Liver (tissue), 9 donors: ENCODE data around the gene UBASH3B. TPM values are rescaled to one million over a fixed set of nuclear protein-coding genes. Genes with fewer than 3 reads are reported as not detected.

Experiments used
- DNase-seq: peaks from one replicate; pipeline ENCODE4 v3.0.0-alpha.2; 2017; ENCODE audit warnings: low spot score
- H3K27ac ChIP-seq, 2 donors: one replicate each; pipeline ENCODE4 v1.7.0; 2013; ENCODE audit warnings: inconsistent platforms in 2 of 2, low read length in 2 of 2, control low read depth in 1 of 2, low read depth in 1 of 2, mild to moderate bottlenecking in 1 of 2
- H3K27me3 ChIP-seq, 4 donors: one replicate each; pipeline versions ENCODE4 v1.6.1 to v1.7.0; 2013; ENCODE audit warnings: low read length in 3 of 4, inconsistent platforms in 1 of 4, mild to moderate bottlenecking in 1 of 4, moderate library complexity in 1 of 4; ENCODE audit not compliant: control insufficient read depth in 4 of 4, insufficient read depth in 4 of 4
- H3K36me3 ChIP-seq, 4 donors: one replicate each; pipeline versions ENCODE4 v1.6.1 to v1.7.0; 2013; ENCODE audit warnings: low read length in 3 of 4, mild to moderate bottlenecking in 3 of 4, low read depth in 1 of 4, moderate library complexity in 1 of 4; ENCODE audit not compliant: control insufficient read depth in 4 of 4, insufficient read depth in 3 of 4
- H3K4me1 ChIP-seq, 4 donors: one replicate each; pipeline versions ENCODE4 v1.6.1 to v1.7.0; 2013; ENCODE audit warnings: low read length in 3 of 4, mild to moderate bottlenecking in 3 of 4, moderate library complexity in 1 of 4; ENCODE audit not compliant: control insufficient read depth in 4 of 4, insufficient read depth in 4 of 4
- H3K4me3 ChIP-seq, 3 donors: one replicate each; pipeline versions ENCODE4 v1.6.1 to v1.7.0; 2013; ENCODE audit warnings: low read length in 3 of 3, control low read depth in 1 of 3, low read depth in 1 of 3, mild to moderate bottlenecking in 1 of 3
- H3K9ac ChIP-seq, 2 donors: one replicate each; pipeline ENCODE4 v1.7.0; 2013; ENCODE audit warnings: low read length in 2 of 2, mild to moderate bottlenecking in 2 of 2, moderate library complexity in 2 of 2, control low read depth in 1 of 2, low read depth in 1 of 2
- H3K9me3 ChIP-seq, 4 donors: one replicate each; pipeline versions ENCODE4 v1.6.1 to v1.7.0; 2013; ENCODE audit warnings: low read length in 3 of 4; ENCODE audit not compliant: control insufficient read depth in 4 of 4
- ATF3 ChIP-seq: IDR thresholded peaks from 2 replicates; pipeline ENCODE4 v1.6.1; 2016; ENCODE audit warnings: antibody characterized with exemption
- CTCF ChIP-seq: fragments of 150-350 bp; IDR thresholded peaks from 2 replicates; pipeline ENCODE4 v1.5.1; 2017; ENCODE audit warnings: improper control_type of control experiment, low read depth, low read length; ENCODE audit not compliant: missing input control
- EGR1 ChIP-seq, 2 donors: IDR thresholded peaks; 2 replicates each; pipeline ENCODE4 v1.6.1; 2016 to 2018; ENCODE audit warnings: antibody characterized with exemption in 2 of 2, low read depth in 2 of 2
- FOXA1 ChIP-seq: IDR thresholded peaks from 2 replicates; pipeline ENCODE4 v1.6.1; 2016; ENCODE audit warnings: antibody characterized with exemption
- FOXA2 ChIP-seq: IDR thresholded peaks from 2 replicates; pipeline ENCODE4 v1.6.1; 2016; ENCODE audit warnings: antibody characterized with exemption
- GABPA ChIP-seq, 2 donors: IDR thresholded peaks in 1 of 2; conservative IDR thresholded peaks in 1 of 2; 2 replicates each; pipeline ENCODE4 v1.6.1; 2016; ENCODE audit warnings: antibody characterized with exemption in 2 of 2, mild to moderate bottlenecking in 1 of 2, moderate library complexity in 1 of 2
- HNF4A ChIP-seq, 2 donors: conservative IDR thresholded peaks; 2 replicates each; pipeline ENCODE4 v1.6.1; 2016; ENCODE audit warnings: antibody characterized with exemption in 2 of 2, mild to moderate bottlenecking in 2 of 2
- HNF4G ChIP-seq: IDR thresholded peaks from 2 replicates; pipeline ENCODE4 v1.6.1; 2016; ENCODE audit warnings: antibody characterized with exemption
- JUND ChIP-seq, 2 donors: IDR thresholded peaks; 2 replicates each; pipeline ENCODE4 v1.6.1; 2016; ENCODE audit warnings: antibody characterized with exemption in 2 of 2
- MAX ChIP-seq: IDR thresholded peaks from 2 replicates; pipeline ENCODE4 v1.6.1; 2016; ENCODE audit warnings: antibody characterized with exemption
- NR2F2 ChIP-seq: IDR thresholded peaks from 2 replicates; pipeline ENCODE4 v1.6.1; 2016; ENCODE audit warnings: antibody characterized with exemption
- RAD21 ChIP-seq, 2 donors: IDR thresholded peaks; 2 replicates each; pipeline ENCODE4 v1.6.1; 2016; ENCODE audit warnings: antibody characterized with exemption in 2 of 2, mild to moderate bottlenecking in 2 of 2
- REST ChIP-seq: IDR thresholded peaks from 2 replicates; pipeline ENCODE4 v1.6.1; 2016; ENCODE audit warnings: antibody characterized with exemption, mild to moderate bottlenecking
- RXRA ChIP-seq, 2 donors: IDR thresholded peaks; 2 replicates each; pipeline ENCODE4 v1.6.1; 2017 to 2018; ENCODE audit warnings: antibody characterized with exemption in 2 of 2, mild to moderate bottlenecking in 1 of 2
- SP1 ChIP-seq: IDR thresholded peaks from 2 replicates; pipeline ENCODE4 v1.6.1; 2018; ENCODE audit warnings: antibody characterized with exemption, mild to moderate bottlenecking
- TAF1 ChIP-seq: conservative IDR thresholded peaks from 2 replicates; pipeline ENCODE4 v1.6.1; 2016; ENCODE audit warnings: antibody characterized with exemption, mild to moderate bottlenecking
- YY1 ChIP-seq: IDR thresholded peaks from 2 replicates; pipeline ENCODE4 v1.6.1; 2016; ENCODE audit warnings: antibody characterized with exemption, mild to moderate bottlenecking
- ZBTB33 ChIP-seq: IDR thresholded peaks from 2 replicates; pipeline ENCODE4 v1.6.1; 2016; ENCODE audit warnings: antibody characterized with exemption
- WGBS: extraction: QIAGEN DNeasy Blood & Tissue Kit; methylation state at CpG from one replicate; pipeline ENCODE4 v1.1.7; 2013; 5-methylcytosine and 5-hydroxymethylcytosine counted together
- polyA plus RNA-seq, 2 donors: library from polyadenylated mRNA; stranded (reverse) in 1 of 2; unstranded in 1 of 2; fragments of 200-250 nt in 1 of 2; fragments of >200 nt in 1 of 2; fragmentation: Nextera tagmentation in 1 of 2; extraction: Ambion mirVana in 1 of 2; gene quantifications; one replicate each; pipeline versions ENCODE4 v1.2.1 to v1.2.3, GENCODE V29; 2013 to 2015
- total RNA-seq, 2 donors: library from RNA; depleted of rRNA; stranded (reverse); fragments of >200 nt; gene quantifications; one replicate each; pipeline ENCODE4 v1.2.3, GENCODE V29; 2014
- donor health status: healthy.
- donor health status: healthy.
- donor health status: healthy.
- donor health status: healthy.
- donor health status: healthy.

UBASH3B gene
- total and polyA plus RNA-seq, 4 donors, result 0.48 to 5.5 (median 2.5) TPM

- H3K27me3 ChIP-seq, result no peaks in the 10 kb centered on the region
- WGBS, result 78% methylated on average over 8 of the region's 8 CpGs
- no peak overlapping the region for H3K4me3 ChIP-seq
- no peaks in the 10 kb centered on the region for H3K36me3 ChIP-seq
- H3K27ac ChIP-seq, result no peak overlapping the region
- H3K4me1 ChIP-seq, result peaks cover 0 to 2% (median 0%) of the 10 kb centered on the region in 4 donors
- no peaks in the 10 kb centered on the region for H3K9me3 ChIP-seq
- no peak for DNase-seq
- H3K9ac ChIP-seq, result no peak overlapping the region
- TF ChIP-seq REST (no peak), FOXA2 (no peak), HNF4G (no peak), TAF1 (no peak), ATF3 (no peak), MAX (no peak)
Measured at GRCh38 chr11:122758339-122758738, 102.8 kb downstream of the UBASH3B start.

GRCh38 chr11:122758974-122759373 lies 103.5 kb downstream of the UBASH3B start:
- Histone ChIP-seq H3K9me3 (no peaks in the 10 kb centered on the region), H3K4me1 (peaks cover 0 to 2% (median 0%) of the 10 kb centered on the region in 4 donors), H3K36me3 (no peaks in the 10 kb centered on the region), H3K4me3 (no peak overlapping the region), H3K9ac (no peak overlapping the region), H3K27ac (no peak overlapping the region), H3K27me3 (no peaks in the 10 kb centered on the region)
- no peak for DNase-seq
- 72% methylated on average over 5 of the region's 5 CpGs for WGBS
- TF ChIP-seq REST, result no peak
- TF ChIP-seq HNF4G, result no peak
- TF ChIP-seq EGR1 (IDR thresholded peaks at IDR 0.05; ENCODE audit: low read depth in 2 of 2), result no peak
- no peak for TF ChIP-seq ZBTB33
- TF ChIP-seq RAD21 (IDR thresholded peaks at IDR 0.05), result no peak
- TF ChIP-seq SP1, result no peak
- TF ChIP-seq FOXA1, result no peak
- TF ChIP-seq JUND (IDR thresholded peaks at IDR 0.05), result no peak
- no peak for TF ChIP-seq HNF4A (conservative IDR thresholded peaks at IDR 0.05)
- TF ChIP-seq GABPA (IDR thresholded peaks at IDR 0.05 in 1 of 2, conservative IDR thresholded peaks at IDR 0.05 in 1 of 2), result no peak
- no peak for TF ChIP-seq FOXA2
- no peak for TF ChIP-seq RXRA (IDR thresholded peaks at IDR 0.05)
- no peak for TF ChIP-seq MAX
- TF ChIP-seq NR2F2, result no peak
- no peak for TF ChIP-seq TAF1
- TF ChIP-seq ATF3, result no peak
- no peak for TF ChIP-seq YY1
- no peak for TF ChIP-seq CTCF
